Fibroblast of lung (primary cell): ENCODE data around the gene BCAS3. TPM values are rescaled to one million over a fixed set of nuclear protein-coding genes. Genes with fewer than 3 reads are reported as not detected.

Experiments
- DNase-seq, 2 donors: peaks; one replicate each; pipeline versions ENCODE4 v3.0.0 to v3.0.0-alpha.2; 2010; ENCODE audit warnings: low read depth in 2 of 2
- H2AFZ ChIP-seq: 2 replicates; pipeline ENCODE4 v1.5.1; 2012; ENCODE audit warnings: low read length, control low read depth, inconsistent platforms
- H3K27ac ChIP-seq: 2 replicates; pipeline ENCODE4 v1.5.1; 2011; ENCODE audit warnings: low read length, control low read depth; ENCODE audit not compliant: insufficient read depth
- H3K27me3 ChIP-seq: 2 replicates; pipeline ENCODE4 v1.5.1; 2011; ENCODE audit warnings: mild to moderate bottlenecking, low read length; ENCODE audit not compliant: control insufficient read depth, insufficient read depth
- H3K36me3 ChIP-seq: 2 replicates; pipeline ENCODE4 v1.5.1; 2011; ENCODE audit warnings: low read length; ENCODE audit not compliant: control insufficient read depth, insufficient read depth
- H3K4me1 ChIP-seq: 2 replicates; pipeline ENCODE4 v1.5.1; 2011; ENCODE audit warnings: low read length; ENCODE audit not compliant: control insufficient read depth, insufficient read depth; ENCODE audit errors: extremely low read depth
- H3K4me2 ChIP-seq: 2 replicates; pipeline ENCODE4 v1.5.1; 2011; ENCODE audit warnings: low read length, control low read depth; ENCODE audit not compliant: insufficient read depth; ENCODE audit errors: extremely low read depth
- H3K4me3 ChIP-seq, 4 experiments: fragments of 200-600 bp in 1 of 4; sonication (generic) in 1 of 4; replicated peaks in 1 of 4; 2 replicates each; pipeline ENCODE4 v1.5.1; 2011 to 2016; ENCODE audit warnings: low read length in 4 of 4, low read depth in 3 of 4, mild to moderate bottlenecking in 3 of 4, control low read depth in 2 of 4, inconsistent platforms in 1 of 4, mixed read lengths in 1 of 4; ENCODE audit not compliant: insufficient read depth in 1 of 4; ENCODE audit errors: control extremely low read depth in 1 of 4
- H3K79me2 ChIP-seq: 2 replicates; pipeline ENCODE4 v1.5.1; 2012; ENCODE audit warnings: mild to moderate bottlenecking, low read length, inconsistent platforms; ENCODE audit not compliant: control insufficient read depth, insufficient read depth
- H3K9ac ChIP-seq: 2 replicates; pipeline ENCODE4 v1.5.1; 2011; ENCODE audit warnings: mild to moderate bottlenecking, low read length, control low read depth; ENCODE audit not compliant: insufficient read depth
- H3K9me3 ChIP-seq: 2 replicates; pipeline ENCODE4 v1.5.1; 2012; ENCODE audit warnings: low read depth, low read length; ENCODE audit not compliant: control insufficient read depth, insufficient read depth
- H4K20me1 ChIP-seq: 2 replicates; pipeline ENCODE4 v1.5.1; 2011; ENCODE audit warnings: low read length; ENCODE audit not compliant: control insufficient read depth, insufficient read depth; ENCODE audit errors: extremely low read depth
- EZH2 ChIP-seq: IDR thresholded peaks from 2 replicates; pipeline ENCODE4 v1.5.1; 2012; ENCODE audit warnings: low read length, control low read depth, mild to moderate bottlenecking; ENCODE audit errors: missing control alignments
- polyA plus RNA-seq, 2 donors: library from polyadenylated mRNA; depleted of rRNA in 1 of 2; stranded (reverse) in 1 of 2; unstranded in 1 of 2; fragments of >200 nt; gene quantifications; 2 replicates each; pipeline ENCODE4 v1.2.1, GENCODE V29; 2011 to 2012; ENCODE audit warnings: missing spikeins in 1 of 2
- total RNA-seq: library from RNA; depleted of rRNA; stranded (reverse); fragments of >200 nt; gene quantifications from 2 replicates; pipeline ENCODE4 v1.2.1, GENCODE V29; 2014
- TF ChIP-seq, protein P1 (sequence below), 2 donors: IDR thresholded peaks in 1 of 2; conservative IDR thresholded peaks in 1 of 2; 1 replicate in 1 of 2; 2 replicates in 1 of 2; pipeline ENCODE4 v1.5.1; 2011 to 2012; ENCODE audit warnings: low read length in 2 of 2, control low read depth in 1 of 2, inconsistent platforms in 1 of 2, low read depth in 1 of 2, mild to moderate bottlenecking in 1 of 2

The BCAS3 gene
- total and polyA plus RNA-seq, 2 donors (not counting 1 experiment from before 2014, with no cell fraction given), result 9.9 to 43.6 TPM

DNA sequence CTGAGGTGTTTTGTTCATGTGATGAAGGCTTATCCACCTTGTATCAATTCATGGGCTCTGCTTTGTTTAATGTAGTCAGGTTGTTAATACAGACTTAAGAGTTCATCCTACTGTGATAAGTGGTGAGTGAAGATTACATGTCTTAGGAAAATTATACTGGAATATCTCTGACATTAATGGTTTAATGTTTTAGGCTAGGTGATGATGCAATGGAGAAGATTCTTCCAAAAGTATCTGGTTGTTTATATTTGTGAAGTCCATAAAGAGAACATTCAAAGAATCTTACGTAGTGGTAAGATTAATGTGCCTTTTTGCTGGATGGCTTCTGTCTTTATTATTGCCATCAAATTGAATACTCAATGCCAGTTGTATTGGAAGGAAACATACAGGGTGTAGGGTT, 236.4 kb downstream of the BCAS3 start:
- no peaks in the 10 kb centered on the region for H4K20me1 ChIP-seq
- H3K36me3 ChIP-seq, result no peaks in the 10 kb centered on the region
- H3K79me2 ChIP-seq, result no peaks in the 10 kb centered on the region
- H2AFZ ChIP-seq, result no peak overlapping the region
- H3K9ac ChIP-seq, result no peak overlapping the region
- H3K4me2 ChIP-seq, result no peak overlapping the region
- no peaks in the 10 kb centered on the region for H3K9me3 ChIP-seq
- H3K4me3 ChIP-seq, result no peak overlapping the region
- TF ChIP-seq, protein P1, sequence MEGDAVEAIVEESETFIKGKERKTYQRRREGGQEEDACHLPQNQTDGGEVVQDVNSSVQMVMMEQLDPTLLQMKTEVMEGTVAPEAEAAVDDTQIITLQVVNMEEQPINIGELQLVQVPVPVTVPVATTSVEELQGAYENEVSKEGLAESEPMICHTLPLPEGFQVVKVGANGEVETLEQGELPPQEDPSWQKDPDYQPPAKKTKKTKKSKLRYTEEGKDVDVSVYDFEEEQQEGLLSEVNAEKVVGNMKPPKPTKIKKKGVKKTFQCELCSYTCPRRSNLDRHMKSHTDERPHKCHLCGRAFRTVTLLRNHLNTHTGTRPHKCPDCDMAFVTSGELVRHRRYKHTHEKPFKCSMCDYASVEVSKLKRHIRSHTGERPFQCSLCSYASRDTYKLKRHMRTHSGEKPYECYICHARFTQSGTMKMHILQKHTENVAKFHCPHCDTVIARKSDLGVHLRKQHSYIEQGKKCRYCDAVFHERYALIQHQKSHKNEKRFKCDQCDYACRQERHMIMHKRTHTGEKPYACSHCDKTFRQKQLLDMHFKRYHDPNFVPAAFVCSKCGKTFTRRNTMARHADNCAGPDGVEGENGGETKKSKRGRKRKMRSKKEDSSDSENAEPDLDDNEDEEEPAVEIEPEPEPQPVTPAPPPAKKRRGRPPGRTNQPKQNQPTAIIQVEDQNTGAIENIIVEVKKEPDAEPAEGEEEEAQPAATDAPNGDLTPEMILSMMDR (conservative IDR thresholded peaks at IDR 0.05 in 1 of 2, IDR thresholded peaks at IDR 0.05 in 1 of 2; ENCODE audit: low read depth in 1 of 2, low read length in 2 of 2), result no peak
- TF ChIP-seq EZH2, result no peak
- no peak for DNase-seq
- H3K27me3 ChIP-seq, result no peaks in the 10 kb centered on the region
- no peak overlapping the region for H3K27ac ChIP-seq
- no peaks in the 10 kb centered on the region for H3K4me1 ChIP-seq

DNA sequence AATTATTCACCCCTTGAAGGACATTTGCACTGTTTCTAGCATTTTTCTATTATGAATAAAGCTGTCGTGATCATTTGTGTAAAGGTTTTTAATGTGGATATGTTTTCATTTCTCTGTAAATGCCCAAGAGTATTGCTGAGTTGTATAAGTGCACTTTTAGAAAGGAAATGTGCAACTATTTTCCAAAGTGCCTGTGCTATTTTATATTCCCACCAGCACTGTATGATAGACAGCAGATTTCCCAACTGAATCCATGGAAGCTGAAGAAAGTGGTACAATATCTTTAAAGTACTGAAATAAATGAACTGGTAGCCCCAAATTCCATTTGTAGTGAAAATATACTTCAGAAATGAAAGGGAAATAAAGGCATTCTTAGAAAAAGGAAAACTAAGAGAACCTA, 238.4 kb downstream of the BCAS3 start:
- Histone ChIP-seq H3K36me3 (no peaks in the 10 kb centered on the region), H3K27ac (no peak overlapping the region), H2AFZ (no peak overlapping the region), H3K4me1 (no peaks in the 10 kb centered on the region), H3K9ac (no peak overlapping the region), H3K9me3 (no peaks in the 10 kb centered on the region), H3K4me2 (no peak overlapping the region), H3K79me2 (no peaks in the 10 kb centered on the region), H4K20me1 (no peaks in the 10 kb centered on the region), H3K4me3 (no peak overlapping the region), H3K27me3 (no peaks in the 10 kb centered on the region)
- TF ChIP-seq EZH2, result no peak
- TF ChIP-seq, protein P1 (conservative IDR thresholded peaks at IDR 0.05 in 1 of 2, IDR thresholded peaks at IDR 0.05 in 1 of 2; ENCODE audit: low read depth in 1 of 2, low read length in 2 of 2), result no peak
- no peak for DNase-seq

DNA sequence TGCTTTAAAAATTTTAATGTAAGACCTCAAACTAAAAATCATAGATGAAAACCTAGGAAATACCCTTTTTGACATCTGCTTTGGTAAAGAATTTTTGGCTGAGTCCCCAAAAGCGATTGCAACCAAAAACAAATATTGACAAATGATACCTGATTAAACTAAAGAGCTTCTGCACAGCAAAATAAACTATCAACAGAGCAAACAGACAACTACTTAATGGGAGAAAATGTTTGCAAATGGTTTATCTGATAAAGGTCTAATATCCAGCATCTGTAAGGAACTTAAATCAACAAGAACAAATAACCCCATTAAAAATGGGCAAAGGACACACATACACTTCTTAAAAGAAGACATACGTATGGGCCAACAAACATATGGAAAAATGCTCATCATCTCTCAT, 242.5 kb downstream of the BCAS3 start:
- Histone ChIP-seq H4K20me1 (no peaks in the 10 kb centered on the region), H3K36me3 (no peaks in the 10 kb centered on the region), H3K9me3 (no peaks in the 10 kb centered on the region), H3K4me2 (no peak overlapping the region), H3K4me1 (no peaks in the 10 kb centered on the region), H3K79me2 (no peaks in the 10 kb centered on the region), H3K27ac (no peak overlapping the region), H3K4me3 (no peak overlapping the region), H3K27me3 (no peaks in the 10 kb centered on the region), H2AFZ (no peak overlapping the region), H3K9ac (no peak overlapping the region)
- TF ChIP-seq EZH2, result no peak
- TF ChIP-seq, protein P1 (conservative IDR thresholded peaks at IDR 0.05 in 1 of 2, IDR thresholded peaks at IDR 0.05 in 1 of 2; ENCODE audit: low read depth in 1 of 2, low read length in 2 of 2), result no peak
- DNase-seq, result no peak
